ENCODE data around the gene CMSS1.

DNA sequence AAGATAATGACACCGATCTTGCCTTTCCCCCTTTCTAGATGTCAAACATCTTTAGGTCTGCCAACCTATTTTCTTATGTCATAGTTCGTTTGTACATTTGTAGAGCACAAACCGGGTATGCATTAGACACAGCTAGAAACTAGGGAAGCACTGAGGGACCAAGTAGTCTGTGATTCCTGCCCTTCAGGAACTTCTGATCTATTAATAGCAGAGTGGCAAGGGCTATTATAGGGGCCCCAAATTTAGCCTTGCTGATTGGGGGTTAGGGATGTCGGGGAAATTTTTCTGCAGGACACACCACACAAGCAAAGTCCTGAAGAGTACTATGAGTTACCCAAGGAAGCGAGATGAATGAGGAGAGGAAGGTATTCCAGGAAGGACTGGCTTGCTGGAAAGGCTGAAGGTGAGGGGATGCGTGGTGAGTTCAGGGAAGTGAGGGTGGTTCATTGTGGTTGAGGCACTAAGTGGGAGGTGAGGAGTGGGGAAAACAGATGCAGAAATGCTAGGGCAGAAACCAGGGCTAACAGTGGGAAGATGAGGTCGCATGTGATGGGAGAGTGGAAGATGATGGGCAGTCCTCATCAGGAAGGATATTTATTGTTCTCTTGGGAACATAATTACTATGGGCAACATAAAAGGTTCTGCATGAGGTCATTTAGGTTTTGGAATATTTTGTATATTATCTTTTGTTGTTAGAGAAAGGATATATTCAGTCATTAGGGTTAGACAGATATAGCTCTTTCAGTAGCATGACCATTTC is 144.3 kb downstream of the CMSS1 start:
- no peak for TF ChIP-seq POLR2A (IDR thresholded peaks at IDR 0.05; ENCODE audit: low read depth)
- TF ChIP-seq, protein P1, sequence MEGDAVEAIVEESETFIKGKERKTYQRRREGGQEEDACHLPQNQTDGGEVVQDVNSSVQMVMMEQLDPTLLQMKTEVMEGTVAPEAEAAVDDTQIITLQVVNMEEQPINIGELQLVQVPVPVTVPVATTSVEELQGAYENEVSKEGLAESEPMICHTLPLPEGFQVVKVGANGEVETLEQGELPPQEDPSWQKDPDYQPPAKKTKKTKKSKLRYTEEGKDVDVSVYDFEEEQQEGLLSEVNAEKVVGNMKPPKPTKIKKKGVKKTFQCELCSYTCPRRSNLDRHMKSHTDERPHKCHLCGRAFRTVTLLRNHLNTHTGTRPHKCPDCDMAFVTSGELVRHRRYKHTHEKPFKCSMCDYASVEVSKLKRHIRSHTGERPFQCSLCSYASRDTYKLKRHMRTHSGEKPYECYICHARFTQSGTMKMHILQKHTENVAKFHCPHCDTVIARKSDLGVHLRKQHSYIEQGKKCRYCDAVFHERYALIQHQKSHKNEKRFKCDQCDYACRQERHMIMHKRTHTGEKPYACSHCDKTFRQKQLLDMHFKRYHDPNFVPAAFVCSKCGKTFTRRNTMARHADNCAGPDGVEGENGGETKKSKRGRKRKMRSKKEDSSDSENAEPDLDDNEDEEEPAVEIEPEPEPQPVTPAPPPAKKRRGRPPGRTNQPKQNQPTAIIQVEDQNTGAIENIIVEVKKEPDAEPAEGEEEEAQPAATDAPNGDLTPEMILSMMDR (IDR thresholded peaks at IDR 0.05): no peak

Measured in esophagus muscularis mucosa (tissue), 3 donors.